Measurements from ENCODE around the gene ARHGAP18. TPM values are rescaled to one million over a fixed set of nuclear protein-coding genes. Genes with fewer than 3 reads are reported as not detected.
A peak's percentile ranks its signal among the peaks of the same experiment; 100 is the strongest.

The ARHGAP18 gene
- total RNA-seq = 5.9 and 6.6 TPM in 2 replicates

GRCh38 chr6:129709769-129710449, at the start of gene ARHGAP18:
Gene ARHGAP18, minus strand, starts transcription at chr6:129710177. Its CDS starts 41 bp downstream, at chr6:129710136.
- intact Hi-C loops (cut with micrococcal nuclease) = loop anchor here (1.0 to 2.0 kb wide), 2 partner anchors 15 to 38 kb away; no protein-coding TSS in a partner anchor
- Mint-ChIP-seq H3K9me3 (no peaks in the 10 kb centered on the region), H3K4me1 (ENCODE audit: low read depth) (peaks cover 54% of the 10 kb centered on the region), H3K27ac (peak within 1 kb of the TSS; percentile 87), H3K4me3 (ENCODE audit: low read depth) (peak within 1 kb of the TSS; percentile 93), H3K27me3 (ENCODE audit: low read depth) (no peaks in the 10 kb centered on the region), H3K36me3 (ENCODE audit: low read depth) (peaks cover 22% of the 10 kb centered on the region)
- peak; percentile 71 for DNase-seq (ENCODE audit: low spot score)

- peaks cover 13% of the 10 kb centered on the region for H3K27me3 Mint-ChIP-seq (ENCODE audit: low read depth)
- intact Hi-C loops (cut with micrococcal nuclease) = no loop called here
- H3K36me3 Mint-ChIP-seq (ENCODE audit: low read depth) = no peaks in the 10 kb centered on the region
Measured at GRCh38 chr6:129755787-129756186, 45.8 kb upstream of the ARHGAP18 start.

GRCh38 chr6:129754750-129755149, 44.8 kb upstream of the ARHGAP18 start:
- Mint-ChIP-seq H3K9me3 (no peaks in the 10 kb centered on the region), H3K27me3 (ENCODE audit: low read depth) (peaks cover 7% of the 10 kb centered on the region), H3K36me3 (ENCODE audit: low read depth) (no peaks in the 10 kb centered on the region), H3K27ac (no peak overlapping the region), H3K4me3 (ENCODE audit: low read depth) (no peak overlapping the region), H3K4me1 (ENCODE audit: low read depth) (peaks cover 18% of the 10 kb centered on the region)
- no peak for DNase-seq (ENCODE audit: low spot score)
- intact Hi-C loops (cut with micrococcal nuclease) = no loop called here

More at GRCh38 chr6:129755787-129756186, 45.8 kb upstream of the ARHGAP18 start:
- no peaks in the 10 kb centered on the region for H3K9me3 Mint-ChIP-seq
- no peak for DNase-seq (ENCODE audit: low spot score)
- H3K27ac Mint-ChIP-seq = no peak overlapping the region
- peaks cover 11% of the 10 kb centered on the region for H3K4me1 Mint-ChIP-seq (ENCODE audit: low read depth)
- no peak overlapping the region for H3K4me3 Mint-ChIP-seq (ENCODE audit: low read depth)

GRCh38 chr6:129753422-129753821, 43.4 kb upstream of the ARHGAP18 start:
- H3K36me3 Mint-ChIP-seq (ENCODE audit: low read depth) = no peaks in the 10 kb centered on the region
- no peak overlapping the region for H3K27ac Mint-ChIP-seq
- DNase-seq (ENCODE audit: low spot score) = no peak
- H3K27me3 Mint-ChIP-seq (ENCODE audit: low read depth) = peaks cover 2% of the 10 kb centered on the region
- peaks cover 32% of the 10 kb centered on the region for H3K4me1 Mint-ChIP-seq (ENCODE audit: low read depth)
- H3K9me3 Mint-ChIP-seq = no peaks in the 10 kb centered on the region
- H3K4me3 Mint-ChIP-seq (ENCODE audit: low read depth) = no peak overlapping the region
- intact Hi-C loops (cut with micrococcal nuclease) = no loop called here

- Mint-ChIP-seq H3K27ac (no peak overlapping the region), H3K27me3 (ENCODE audit: low read depth) (no peaks in the 10 kb centered on the region), H3K4me3 (ENCODE audit: low read depth) (no peak overlapping the region), H3K36me3 (ENCODE audit: low read depth) (no peaks in the 10 kb centered on the region), H3K4me1 (ENCODE audit: low read depth) (peaks cover 36% of the 10 kb centered on the region), H3K9me3 (no peaks in the 10 kb centered on the region)
- intact Hi-C loops (cut with micrococcal nuclease) = loop anchor here (1.0 kb wide), 1 partner anchor 16 kb away; no protein-coding TSS in a partner anchor
- DNase-seq (ENCODE audit: low spot score) = no peak
Measured at GRCh38 chr6:129751384-129751783, 41.4 kb upstream of the ARHGAP18 start.

GRCh38 chr6:129750360-129750759, 40.4 kb upstream of the ARHGAP18 start:
- H3K9me3 Mint-ChIP-seq = no peaks in the 10 kb centered on the region
- H3K36me3 Mint-ChIP-seq (ENCODE audit: low read depth) = no peaks in the 10 kb centered on the region
- intact Hi-C loops (cut with micrococcal nuclease) = no loop called here
- peaks cover 36% of the 10 kb centered on the region for H3K4me1 Mint-ChIP-seq (ENCODE audit: low read depth)
- DNase-seq (ENCODE audit: low spot score) = no peak
- no peaks in the 10 kb centered on the region for H3K27me3 Mint-ChIP-seq (ENCODE audit: low read depth)
- H3K27ac Mint-ChIP-seq = no peak overlapping the region
- no peak overlapping the region for H3K4me3 Mint-ChIP-seq (ENCODE audit: low read depth)

- intact Hi-C loops (cut with micrococcal nuclease) = loop anchor here (2.0 to 5.0 kb wide), 2 partner anchors 65 to 273 kb away; no protein-coding TSS in a partner anchor
- no peaks in the 10 kb centered on the region for H3K9me3 Mint-ChIP-seq
- DNase-seq (ENCODE audit: low spot score) = no peak
- H3K27ac Mint-ChIP-seq = peak overlapping the region; percentile 48
- peaks cover 36% of the 10 kb centered on the region for H3K4me1 Mint-ChIP-seq (ENCODE audit: low read depth)
- no peaks in the 10 kb centered on the region for H3K36me3 Mint-ChIP-seq (ENCODE audit: low read depth)
- H3K4me3 Mint-ChIP-seq (ENCODE audit: low read depth) = peak overlapping the region; percentile 55
- H3K27me3 Mint-ChIP-seq (ENCODE audit: low read depth) = no peaks in the 10 kb centered on the region
Measured at GRCh38 chr6:129749749-129750120, 39.8 kb upstream of the ARHGAP18 start.

GRCh38 chr6:129748901-129749748, 39.1 kb upstream of the ARHGAP18 start:
- peak overlapping the region; percentile 54 for H3K27ac Mint-ChIP-seq
- H3K4me1 Mint-ChIP-seq (ENCODE audit: low read depth) = peaks cover 39% of the 10 kb centered on the region
- H3K4me3 Mint-ChIP-seq (ENCODE audit: low read depth) = peak overlapping the region; percentile 55
- no peaks in the 10 kb centered on the region for H3K36me3 Mint-ChIP-seq (ENCODE audit: low read depth)
- no peaks in the 10 kb centered on the region for H3K9me3 Mint-ChIP-seq
- H3K27me3 Mint-ChIP-seq (ENCODE audit: low read depth) = no peaks in the 10 kb centered on the region
- intact Hi-C loops (cut with micrococcal nuclease) = loop anchor here (1.0 to 5.0 kb wide), 3 partner anchors 64 to 273 kb away; no protein-coding TSS in a partner anchor
- no peak for DNase-seq (ENCODE audit: low spot score)

GRCh38 chr6:129748212-129748900, 38.4 kb upstream of the ARHGAP18 start:
- Mint-ChIP-seq H3K27me3 (ENCODE audit: low read depth) (no peaks in the 10 kb centered on the region), H3K4me3 (ENCODE audit: low read depth) (peak overlapping the region; percentile 55), H3K36me3 (ENCODE audit: low read depth) (no peaks in the 10 kb centered on the region), H3K27ac (peak overlapping the region; percentile 54), H3K4me1 (ENCODE audit: low read depth) (peaks cover 44% of the 10 kb centered on the region), H3K9me3 (no peaks in the 10 kb centered on the region)
- peak; percentile 39 for DNase-seq (ENCODE audit: low spot score)
- intact Hi-C loops (cut with micrococcal nuclease) = loop anchor here (1.0 to 5.0 kb wide), 3 partner anchors 64 to 274 kb away; no protein-coding TSS in a partner anchor

GRCh38 chr6:129747588-129748112, 37.7 kb upstream of the ARHGAP18 start:
- DNase-seq (ENCODE audit: low spot score) = no peak
- Mint-ChIP-seq H3K27me3 (ENCODE audit: low read depth) (no peaks in the 10 kb centered on the region), H3K9me3 (no peaks in the 10 kb centered on the region), H3K4me3 (ENCODE audit: low read depth) (no peak overlapping the region), H3K36me3 (ENCODE audit: low read depth) (no peaks in the 10 kb centered on the region), H3K27ac (no peak overlapping the region), H3K4me1 (ENCODE audit: low read depth) (peaks cover 44% of the 10 kb centered on the region)
- intact Hi-C loops (cut with micrococcal nuclease) = loop anchor here (1.0 to 5.0 kb wide), 3 partner anchors 63 to 275 kb away; no protein-coding TSS in a partner anchor

GRCh38 chr6:129744880-129745237, 34.9 kb upstream of the ARHGAP18 start:
- DNase-seq (ENCODE audit: low spot score) = no peak
- H3K4me3 Mint-ChIP-seq (ENCODE audit: low read depth) = no peak overlapping the region
- no peak overlapping the region for H3K27ac Mint-ChIP-seq
- peaks cover 29% of the 10 kb centered on the region for H3K4me1 Mint-ChIP-seq (ENCODE audit: low read depth)
- intact Hi-C loops (cut with micrococcal nuclease) = loop anchor here (5.0 kb wide), 1 partner anchor 277 kb away; no protein-coding TSS in a partner anchor
- no peaks in the 10 kb centered on the region for H3K36me3 Mint-ChIP-seq (ENCODE audit: low read depth)
- no peaks in the 10 kb centered on the region for H3K9me3 Mint-ChIP-seq
- H3K27me3 Mint-ChIP-seq (ENCODE audit: low read depth) = no peaks in the 10 kb centered on the region

- Mint-ChIP-seq H3K27me3 (ENCODE audit: low read depth) (no peaks in the 10 kb centered on the region), H3K27ac (no peak overlapping the region), H3K4me3 (ENCODE audit: low read depth) (no peak overlapping the region), H3K4me1 (ENCODE audit: low read depth) (peaks cover 24% of the 10 kb centered on the region), H3K9me3 (no peaks in the 10 kb centered on the region), H3K36me3 (ENCODE audit: low read depth) (no peaks in the 10 kb centered on the region)
- no peak for DNase-seq (ENCODE audit: low spot score)
- intact Hi-C loops (cut with micrococcal nuclease) = no loop called here
Measured at GRCh38 chr6:129744201-129744879, 34.4 kb upstream of the ARHGAP18 start.
